A673 (cell line): Measurements from ENCODE around the gene NCAPD2. TPM values are rescaled to one million over a fixed set of nuclear protein-coding genes. Genes with fewer than 3 reads are reported as not detected.
"Not testable (repeated sequence)": the region's sequence is repeated elsewhere in the genome, so short reads cannot be mapped to it uniquely, and the experiment has no call there.

Experiments used
- BruUV-seq: library from RNA; stranded (reverse); fragments of 400-500 nt; replicated peaks from 2 replicates; lab custom pipeline; 2021; lab: Mats Ljungman, UMichigan
- CTCF ChIA-PET: fragments of 300-600 bp; sonication (Branson Sonifier 250); formaldehyde crosslinking; loops from one replicate; lab custom pipeline; 2022; ENCODE audit warnings: antibody characterized with exemption; lab: Charles Lee
- POLR2A ChIA-PET: fragments of 300-600 bp; sonication (Branson Sonifier 250); formaldehyde crosslinking; loops from one replicate; lab custom pipeline; 2022; ENCODE audit warnings: antibody characterized with exemption; ENCODE audit not compliant: low non-redundant PET; lab: Charles Lee
- DNase-seq: peaks from one replicate; pipeline ENCODE4 v3.0.0-alpha.2; 2015; ENCODE audit warnings: low spot score
- H3K27ac ChIP-seq: fragments of 200-600 bp; sonication (generic); 2 replicates; pipeline ENCODE4 v1.5.1; 2016; ENCODE audit warnings: mixed run types, low read depth, mild to moderate bottlenecking, mixed read lengths, antibody characterized with exemption, low read length; ENCODE audit not compliant: poor library complexity, severe bottlenecking
- H3K27me3 ChIP-seq: fragments of 200-600 bp; sonication (generic); replicated peaks from 2 replicates; pipeline ENCODE4 v1.6.1; 2017; ENCODE audit warnings: mixed run types, low read depth, mild to moderate bottlenecking, mixed read lengths, antibody characterized with exemption, low read length; ENCODE audit not compliant: insufficient read depth, poor library complexity
- H3K36me3 ChIP-seq: fragments of 200-600 bp; sonication (generic); 2 replicates; pipeline ENCODE4 v1.6.1; 2016; ENCODE audit warnings: mixed run types, mild to moderate bottlenecking, mixed read lengths, antibody characterized with exemption, low read length; ENCODE audit not compliant: insufficient read depth, poor library complexity, severe bottlenecking
- H3K4me1 ChIP-seq: fragments of 200-600 bp; sonication (generic); 2 replicates; pipeline ENCODE4 v1.6.1; 2017; ENCODE audit warnings: mixed run types, mild to moderate bottlenecking, mixed read lengths, antibody characterized with exemption, low read length; ENCODE audit not compliant: insufficient read depth, poor library complexity, severe bottlenecking
- H3K4me3 ChIP-seq: fragments of 200-600 bp; sonication (generic); 2 replicates; pipeline ENCODE4 v1.5.1; 2016; ENCODE audit warnings: low read depth, mixed run types, mild to moderate bottlenecking, mixed read lengths, low read length; ENCODE audit not compliant: poor library complexity, severe bottlenecking
- H3K9me3 ChIP-seq: fragments of 200-600 bp; sonication (generic); 2 replicates; pipeline ENCODE4 v1.6.1; 2016; ENCODE audit warnings: mixed run types, low read depth, mild to moderate bottlenecking, mixed read lengths, antibody characterized with exemption, low read length; ENCODE audit not compliant: poor library complexity, severe bottlenecking
- CTCF ChIP-seq: fragments of 300-800, 200-600 bp; sonication (generic); conservative IDR thresholded peaks from 2 replicates; pipeline ENCODE4 v1.5.1; 2017; ENCODE audit warnings: low read depth, mild to moderate bottlenecking, antibody characterized with exemption, low read length, moderate library complexity, mixed read lengths
- EZH2 ChIP-seq: fragments of 200-600 bp; sonication (generic); IDR thresholded peaks from 2 replicates; pipeline ENCODE4 v1.6.1; 2017; ENCODE audit warnings: borderline replicate concordance, low read depth, mild to moderate bottlenecking, mixed read lengths, antibody characterized with exemption, low read length; ENCODE audit not compliant: poor library complexity, severe bottlenecking
- intact Hi-C: fragments of 100-400 bp; cut with micrococcal nuclease; formaldehyde crosslinking; loops from one replicate; pipeline ENCODE4 v1.10.0; 2022; ENCODE audit not compliant: unreplicated experiment
- total RNA-seq: library from RNA; stranded (reverse); gene quantifications from 2 replicates; pipeline ENCODE4 v1.2.3, GENCODE V29; 2021

The NCAPD2 gene
- total RNA-seq, 1 experiment from 2014 or later: 125 TPM

GRCh38 chr12:6466184-6466573 lies 27.7 kb upstream of the NCAPD2 start:
- H3K27me3 ChIP-seq: no peaks in the 10 kb centered on the region
- no peak for DNase-seq
- peaks cover 11% of the 10 kb centered on the region for H3K4me1 ChIP-seq
- intact Hi-C loops: no loop called here
- H3K36me3 ChIP-seq: peaks cover 38% of the 10 kb centered on the region
- no peak for TF ChIP-seq EZH2
- no peak for TF ChIP-seq CTCF
- BruUV-seq: no TSS peak
- CTCF ChIA-PET: interaction anchor here (1.2 to 1.8 kb wide), 3 partner anchors 15 to 42 kb away, joined by 3 to 15 read pairs (median 6); partner anchors contain the start of genes MRPL51 and TAPBPL
- no peak overlapping the region for H3K27ac ChIP-seq
- H3K9me3 ChIP-seq: no peaks in the 10 kb centered on the region
- H3K4me3 ChIP-seq: no peak overlapping the region
- POLR2A ChIA-PET: no interaction called here

- CTCF ChIA-PET, H3K27ac ChIP-seq, H3K9me3 ChIP-seq, POLR2A ChIA-PET, H3K27me3 ChIP-seq, BruUV-seq, intact Hi-C loops, DNase-seq, H3K4me3 ChIP-seq: not testable (repeated sequence)
- peaks cover 14% of the 10 kb centered on the region for H3K4me1 ChIP-seq
- peaks cover 38% of the 10 kb centered on the region for H3K36me3 ChIP-seq
Observed at GRCh38 chr12:6466751-6467150, 27.2 kb upstream of the NCAPD2 start.

- Histone ChIP-seq H3K36me3 (peaks cover 30% of the 10 kb centered on the region), H3K4me1 (peaks cover 14% of the 10 kb centered on the region)
- intact Hi-C loops, H3K9me3 ChIP-seq, DNase-seq, H3K27me3 ChIP-seq, H3K27ac ChIP-seq, POLR2A ChIA-PET, BruUV-seq, CTCF ChIA-PET, H3K4me3 ChIP-seq: not testable (repeated sequence)
Observed at GRCh38 chr12:6467571-6468282, 26.2 kb upstream of the NCAPD2 start.

GRCh38 chr12:6468283-6468575 lies 25.7 kb upstream of the NCAPD2 start:
- no peak overlapping the region for H3K27ac ChIP-seq
- no peak overlapping the region for H3K4me3 ChIP-seq
- H3K36me3 ChIP-seq: peaks cover 26% of the 10 kb centered on the region
- POLR2A ChIA-PET: no interaction called here
- CTCF ChIA-PET: no interaction called here
- no peaks in the 10 kb centered on the region for H3K27me3 ChIP-seq
- intact Hi-C loops: no loop called here
- H3K9me3 ChIP-seq: no peaks in the 10 kb centered on the region
- BruUV-seq: no TSS peak
- DNase-seq: no peak
- TF ChIP-seq CTCF (no peak), EZH2 (no peak)
- H3K4me1 ChIP-seq: peaks cover 14% of the 10 kb centered on the region
